Prostate gland (tissue), 2 donors: ENCODE data around the gene SLC44A5.

Experiments
- POLR2A ChIP-seq: fragments of 450-650 bp; IDR thresholded peaks from one replicate; pipeline ENCODE4 v1.6.1; 2016; ENCODE audit warnings: antibody characterized with exemption, mild to moderate bottlenecking
- TF ChIP-seq, protein P1 (sequence below), 4 experiments: fragments of 200-600 bp in 2 of 4; fragments of 450-650 bp in 2 of 4; sonication (generic) in 2 of 4; IDR thresholded peaks; 1 replicate in 3 of 4; 2 replicates in 1 of 4; pipeline ENCODE4 v1.5.1; 2016 to 2019; ENCODE audit warnings: antibody characterized with exemption in 4 of 4, mild to moderate bottlenecking in 2 of 4, moderate library complexity in 2 of 4

GRCh38 chr1:75554181-75554580 lies 56.7 kb downstream of the SLC44A5 start:
- TF ChIP-seq, protein P1, sequence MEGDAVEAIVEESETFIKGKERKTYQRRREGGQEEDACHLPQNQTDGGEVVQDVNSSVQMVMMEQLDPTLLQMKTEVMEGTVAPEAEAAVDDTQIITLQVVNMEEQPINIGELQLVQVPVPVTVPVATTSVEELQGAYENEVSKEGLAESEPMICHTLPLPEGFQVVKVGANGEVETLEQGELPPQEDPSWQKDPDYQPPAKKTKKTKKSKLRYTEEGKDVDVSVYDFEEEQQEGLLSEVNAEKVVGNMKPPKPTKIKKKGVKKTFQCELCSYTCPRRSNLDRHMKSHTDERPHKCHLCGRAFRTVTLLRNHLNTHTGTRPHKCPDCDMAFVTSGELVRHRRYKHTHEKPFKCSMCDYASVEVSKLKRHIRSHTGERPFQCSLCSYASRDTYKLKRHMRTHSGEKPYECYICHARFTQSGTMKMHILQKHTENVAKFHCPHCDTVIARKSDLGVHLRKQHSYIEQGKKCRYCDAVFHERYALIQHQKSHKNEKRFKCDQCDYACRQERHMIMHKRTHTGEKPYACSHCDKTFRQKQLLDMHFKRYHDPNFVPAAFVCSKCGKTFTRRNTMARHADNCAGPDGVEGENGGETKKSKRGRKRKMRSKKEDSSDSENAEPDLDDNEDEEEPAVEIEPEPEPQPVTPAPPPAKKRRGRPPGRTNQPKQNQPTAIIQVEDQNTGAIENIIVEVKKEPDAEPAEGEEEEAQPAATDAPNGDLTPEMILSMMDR (IDR thresholded peaks at IDR 0.05) = no peak
- no peak for TF ChIP-seq POLR2A
